WTC11 (cell line): ENCODE data around the gene RPL14. TPM values are rescaled to one million over a fixed set of nuclear protein-coding genes. Genes with fewer than 3 reads are reported as not detected.

Experiments
- ATAC-seq: fragments of 200-7000 bp; cut with Tn5 transposase; 2 replicates; pipeline ENCODE4 v1.10.0; 2021; ENCODE audit warnings: mild to moderate bottlenecking, moderate library complexity
- CTCF ChIA-PET: fragments of 300-600 bp; sonication (Branson Sonifier 250); formaldehyde crosslinking; loops from one replicate; lab custom pipeline; 2021; ENCODE audit warnings: antibody characterized with exemption; lab: Charles Lee
- POLR2A ChIA-PET: fragments of 350-600 bp; sonication (Branson Sonifier 250); formaldehyde crosslinking; loops from one replicate; lab custom pipeline; 2021; ENCODE audit warnings: antibody characterized with exemption; lab: Charles Lee
- DNase-seq: peaks from one replicate; pipeline ENCODE4 v3.0.0; 2021; ENCODE audit warnings: low spot score
- H3K27ac Mint-ChIP-seq: 2 replicates; pipeline ENCODE4 v1.8.0; 2021; ENCODE audit warnings: mixed read lengths
- H3K27me3 Mint-ChIP-seq: 2 replicates; pipeline ENCODE4 v1.8.0; 2021; ENCODE audit warnings: low read depth, mild to moderate bottlenecking, moderate library complexity, mixed read lengths
- H3K36me3 Mint-ChIP-seq: 2 replicates; pipeline ENCODE4 v1.8.0; 2021; ENCODE audit warnings: mixed read lengths
- H3K4me1 Mint-ChIP-seq: 2 replicates; pipeline ENCODE4 v1.8.0; 2022; ENCODE audit warnings: mixed read lengths
- H3K4me3 Mint-ChIP-seq: 2 replicates; pipeline ENCODE4 v1.8.0; 2021; ENCODE audit warnings: mild to moderate bottlenecking, moderate library complexity, mixed read lengths
- H3K9me3 Mint-ChIP-seq: 2 replicates; pipeline ENCODE4 v1.8.0; 2021; ENCODE audit warnings: mixed read lengths
- ATF1 ChIP-seq: sonication (generic); formaldehyde crosslinking; IDR thresholded peaks from 2 replicates; pipeline ENCODE4 v1.8.1; 2023; ENCODE audit warnings: mild to moderate bottlenecking, moderate library complexity, missing genetic modification reagents
- CDX4 ChIP-seq: fragments of 250-450 bp; sonication (Bioruptor Pico); IDR thresholded peaks from 2 replicates; pipeline ENCODE4 v1.9.0; 2021; ENCODE audit warnings: moderate library complexity, mild to moderate bottlenecking, inconsistent platforms, borderline replicate concordance
- EMX1 ChIP-seq: fragments of 250-450 bp; sonication (Bioruptor Pico); IDR thresholded peaks from 2 replicates; pipeline ENCODE4 v1.8.0; 2021; ENCODE audit warnings: mild to moderate bottlenecking
- FOXP1 ChIP-seq: sonication (generic); formaldehyde crosslinking; IDR thresholded peaks from 2 replicates; pipeline ENCODE4 v1.8.0; 2022; ENCODE audit warnings: missing genetic modification reagents, mild to moderate bottlenecking, moderate library complexity, borderline replicate concordance
- GRHL2 ChIP-seq: fragments of 250-450 bp; sonication (Bioruptor Pico); IDR thresholded peaks from 2 replicates; pipeline ENCODE4 v1.8.0; 2022; ENCODE audit warnings: mild to moderate bottlenecking, moderate library complexity; ENCODE audit not compliant: insufficient replicate concordance, severe bottlenecking
- IRF1 ChIP-seq: sonication (generic); formaldehyde crosslinking; IDR thresholded peaks from 2 replicates; pipeline ENCODE4 v1.8.0; 2023; ENCODE audit warnings: missing genetic modification reagents
- IRF2 ChIP-seq: sonication (generic); formaldehyde crosslinking; IDR thresholded peaks from 2 replicates; pipeline ENCODE4 v1.8.0; 2022; ENCODE audit warnings: low read depth, missing genetic modification reagents, borderline replicate concordance
- JUN ChIP-seq: sonication (generic); formaldehyde crosslinking; IDR thresholded peaks from 2 replicates; pipeline ENCODE4 v1.8.0; 2023; ENCODE audit warnings: mild to moderate bottlenecking, missing genetic modification reagents
- MLX ChIP-seq: sonication (generic); formaldehyde crosslinking; IDR thresholded peaks from 2 replicates; pipeline ENCODE4 v1.8.1; 2023; ENCODE audit warnings: mild to moderate bottlenecking, missing genetic modification reagents, moderate library complexity
- MXD4 ChIP-seq: fragments of 250-450 bp; sonication (Bioruptor Pico); IDR thresholded peaks from 2 replicates; pipeline ENCODE4 v1.8.0; 2021; ENCODE audit warnings: mild to moderate bottlenecking, moderate library complexity, borderline replicate concordance
- NFE2L1 ChIP-seq: sonication (generic); formaldehyde crosslinking; IDR thresholded peaks from 2 replicates; pipeline ENCODE4 v1.8.1; 2023; ENCODE audit warnings: missing genetic modification reagents
- NFYB ChIP-seq: sonication (generic); formaldehyde crosslinking; conservative IDR thresholded peaks from 2 replicates; pipeline ENCODE4 v1.8.0; 2022; ENCODE audit warnings: low read depth, missing genetic modification reagents
- RORB ChIP-seq: fragments of 250-450 bp; sonication (Bioruptor Pico); IDR thresholded peaks from 2 replicates; pipeline ENCODE4 v1.9.0; 2021; ENCODE audit warnings: mild to moderate bottlenecking
- SP1 ChIP-seq: sonication (generic); formaldehyde crosslinking; conservative IDR thresholded peaks from 2 replicates; pipeline ENCODE4 v1.8.1; 2022; ENCODE audit warnings: missing genetic modification reagents
- TP53 ChIP-seq: sonication (generic); formaldehyde crosslinking; IDR thresholded peaks from 2 replicates; pipeline ENCODE4 v1.8.1; 2023; ENCODE audit warnings: mild to moderate bottlenecking, missing genetic modification reagents
- ZNF121 ChIP-seq: sonication (generic); formaldehyde crosslinking; IDR thresholded peaks from 2 replicates; pipeline ENCODE4 v1.8.0; 2023; ENCODE audit warnings: missing genetic modification reagents
- ZSCAN18 ChIP-seq: fragments of 250-450 bp; sonication (Bioruptor Pico); IDR thresholded peaks from 2 replicates; pipeline ENCODE4 v2.1.2; 2022; ENCODE audit warnings: mild to moderate bottlenecking, moderate library complexity
- total RNA-seq: library from RNA; stranded (reverse); gene quantifications from 3 replicates; pipeline ENCODE4 v1.2.3, GENCODE V29; 2021
- TF ChIP-seq, protein P1 (sequence below): sonication (generic); formaldehyde crosslinking; IDR thresholded peaks from 2 replicates; pipeline ENCODE4 v1.8.1; 2022; ENCODE audit warnings: missing genetic modification reagents, borderline replicate concordance
- TF ChIP-seq, protein P2 (sequence below): sonication (generic); formaldehyde crosslinking; IDR thresholded peaks from 2 replicates; pipeline ENCODE4 v1.8.1; 2022; ENCODE audit warnings: low read depth, mild to moderate bottlenecking, moderate library complexity, missing genetic modification reagents, borderline replicate concordance
- TF ChIP-seq, protein P3 (sequence below): sonication (generic); formaldehyde crosslinking; IDR thresholded peaks from 2 replicates; pipeline ENCODE4 v1.8.1; 2023; ENCODE audit warnings: mild to moderate bottlenecking, moderate library complexity, missing genetic modification reagents
- TF ChIP-seq, protein P4 (sequence below): sonication (generic); formaldehyde crosslinking; IDR thresholded peaks from 2 replicates; pipeline ENCODE4 v1.8.1; 2023; ENCODE audit warnings: mild to moderate bottlenecking, missing genetic modification reagents, borderline replicate concordance

The RPL14 gene
- total RNA-seq, 1 experiment from 2014 or later: 2,816 TPM

- TF ChIP-seq IRF1 (CRISPR knock-in tag) (no peak), ATF1 (CRISPR knock-in tag) (no peak)
Measured at GRCh38 chr3:40477666-40478065, 20.5 kb downstream of the RPL14 start (continued).

DNA sequence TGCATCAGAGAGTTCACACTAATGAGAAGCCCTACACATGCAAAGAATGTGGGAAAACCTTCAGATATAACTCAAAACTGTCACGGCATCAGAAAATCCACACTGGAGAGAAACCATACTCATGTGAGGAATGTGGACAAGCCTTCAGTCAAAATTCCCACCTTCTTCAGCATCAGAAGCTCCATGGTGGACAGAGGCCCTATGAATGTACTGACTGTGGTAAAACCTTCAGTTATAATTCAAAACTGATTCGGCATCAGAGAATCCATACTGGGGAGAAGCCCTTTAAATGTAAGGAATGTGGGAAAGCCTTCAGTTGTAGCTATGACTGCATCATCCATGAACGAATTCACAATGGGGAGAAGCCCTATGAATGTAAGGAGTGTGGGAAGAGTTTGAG, 30.0 kb downstream of the RPL14 start:
- H3K4me1 Mint-ChIP-seq: no peaks in the 10 kb centered on the region
- ATAC-seq (no peak), DNase-seq (no peak)
- H3K27ac Mint-ChIP-seq: no peak overlapping the region
- TF ChIP-seq EMX1 (CRISPR knock-in tag) (no peak), FOXP1 (CRISPR knock-in tag) (no peak), NFE2L1 (CRISPR knock-in tag) (no peak), SP1 (CRISPR knock-in tag) (no peak), RORB (CRISPR knock-in tag) (no peak), GRHL2 (CRISPR knock-in tag) (no peak), ZNF121 (CRISPR knock-in tag) (no peak), MLX (no peak)
- TF ChIP-seq, protein P1, sequence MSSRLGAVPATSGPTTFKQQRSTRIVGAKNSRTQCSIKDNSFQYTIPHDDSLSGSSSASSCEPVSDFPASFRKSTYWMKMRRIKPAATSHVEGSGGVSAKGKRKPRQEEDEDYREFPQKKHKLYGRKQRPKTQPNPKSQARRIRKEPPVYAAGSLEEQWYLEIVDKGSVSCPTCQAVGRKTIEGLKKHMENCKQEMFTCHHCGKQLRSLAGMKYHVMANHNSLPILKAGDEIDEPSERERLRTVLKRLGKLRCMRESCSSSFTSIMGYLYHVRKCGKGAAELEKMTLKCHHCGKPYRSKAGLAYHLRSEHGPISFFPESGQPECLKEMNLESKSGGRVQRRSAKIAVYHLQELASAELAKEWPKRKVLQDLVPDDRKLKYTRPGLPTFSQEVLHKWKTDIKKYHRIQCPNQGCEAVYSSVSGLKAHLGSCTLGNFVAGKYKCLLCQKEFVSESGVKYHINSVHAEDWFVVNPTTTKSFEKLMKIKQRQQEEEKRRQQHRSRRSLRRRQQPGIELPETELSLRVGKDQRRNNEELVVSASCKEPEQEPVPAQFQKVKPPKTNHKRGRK (CRISPR knock-in tag): no peak
- ChIA-PET POLR2A (no interaction called here), CTCF (no interaction called here)
- H3K4me3 Mint-ChIP-seq: no peak overlapping the region
- peaks cover 24% of the 10 kb centered on the region for H3K9me3 Mint-ChIP-seq
- peaks cover 46% of the 10 kb centered on the region for H3K36me3 Mint-ChIP-seq
- no peaks in the 10 kb centered on the region; the same call in 1 of the 2 replicates for H3K27me3 Mint-ChIP-seq

DNA sequence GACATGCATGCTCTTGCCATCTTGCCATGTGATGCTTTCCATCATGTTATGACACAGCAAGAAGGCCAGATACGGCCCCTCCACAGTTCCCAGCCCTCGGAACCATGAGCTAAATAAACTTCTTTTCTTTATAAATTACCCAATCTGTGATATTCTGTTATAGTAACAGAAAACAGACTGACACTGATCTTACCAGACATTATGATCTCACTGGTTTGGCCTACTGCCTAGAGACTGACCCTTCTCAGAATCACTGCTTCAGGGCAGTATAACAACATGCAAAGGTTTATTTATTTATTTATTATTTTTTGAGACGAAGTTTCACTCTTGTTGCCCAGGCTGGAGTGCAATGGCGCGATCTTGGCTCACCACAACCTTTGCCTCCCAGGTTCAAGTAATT, 33.8 kb downstream of the RPL14 start:
- Mint-ChIP-seq H3K27me3 (no peaks in the 10 kb centered on the region; the same call in 1 of the 2 replicates), H3K36me3 (peaks cover 33% of the 10 kb centered on the region), H3K4me3 (no peak overlapping the region), H3K4me1 (peaks cover 5% of the 10 kb centered on the region; the same call in 1 of the 2 replicates), H3K27ac (no peak overlapping the region), H3K9me3 (peaks cover 23% of the 10 kb centered on the region)
- TF ChIP-seq GRHL2 (CRISPR knock-in tag): no peak
- TF ChIP-seq MXD4 (CRISPR knock-in tag): no peak
- no peak for TF ChIP-seq IRF2 (CRISPR knock-in tag)
- TF ChIP-seq TP53 (CRISPR knock-in tag): no peak
- TF ChIP-seq NFYB (CRISPR knock-in tag): no peak
- no peak for TF ChIP-seq JUN
- TF ChIP-seq, protein P2, sequence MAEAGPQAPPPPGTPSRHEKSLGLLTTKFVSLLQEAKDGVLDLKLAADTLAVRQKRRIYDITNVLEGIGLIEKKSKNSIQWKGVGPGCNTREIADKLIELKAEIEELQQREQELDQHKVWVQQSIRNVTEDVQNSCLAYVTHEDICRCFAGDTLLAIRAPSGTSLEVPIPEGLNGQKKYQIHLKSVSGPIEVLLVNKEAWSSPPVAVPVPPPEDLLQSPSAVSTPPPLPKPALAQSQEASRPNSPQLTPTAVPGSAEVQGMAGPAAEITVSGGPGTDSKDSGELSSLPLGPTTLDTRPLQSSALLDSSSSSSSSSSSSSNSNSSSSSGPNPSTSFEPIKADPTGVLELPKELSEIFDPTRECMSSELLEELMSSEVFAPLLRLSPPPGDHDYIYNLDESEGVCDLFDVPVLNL (CRISPR knock-in tag): no peak
- TF ChIP-seq, protein P3, sequence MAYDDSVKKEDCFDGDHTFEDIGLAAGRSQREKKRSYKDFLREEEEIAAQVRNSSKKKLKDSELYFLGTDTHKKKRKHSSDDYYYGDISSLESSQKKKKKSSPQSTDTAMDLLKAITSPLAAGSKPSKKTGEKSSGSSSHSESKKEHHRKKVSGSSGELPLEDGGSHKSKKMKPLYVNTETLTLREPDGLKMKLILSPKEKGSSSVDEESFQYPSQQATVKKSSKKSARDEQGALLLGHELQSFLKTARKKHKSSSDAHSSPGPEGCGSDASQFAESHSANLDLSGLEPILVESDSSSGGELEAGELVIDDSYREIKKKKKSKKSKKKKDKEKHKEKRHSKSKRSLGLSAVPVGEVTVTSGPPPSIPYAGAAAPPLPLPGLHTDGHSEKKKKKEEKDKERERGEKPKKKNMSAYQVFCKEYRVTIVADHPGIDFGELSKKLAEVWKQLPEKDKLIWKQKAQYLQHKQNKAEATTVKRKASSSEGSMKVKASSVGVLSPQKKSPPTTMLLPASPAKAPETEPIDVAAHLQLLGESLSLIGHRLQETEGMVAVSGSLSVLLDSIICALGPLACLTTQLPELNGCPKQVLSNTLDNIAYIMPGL (CRISPR knock-in tag): no peak
- TF ChIP-seq, protein P4, sequence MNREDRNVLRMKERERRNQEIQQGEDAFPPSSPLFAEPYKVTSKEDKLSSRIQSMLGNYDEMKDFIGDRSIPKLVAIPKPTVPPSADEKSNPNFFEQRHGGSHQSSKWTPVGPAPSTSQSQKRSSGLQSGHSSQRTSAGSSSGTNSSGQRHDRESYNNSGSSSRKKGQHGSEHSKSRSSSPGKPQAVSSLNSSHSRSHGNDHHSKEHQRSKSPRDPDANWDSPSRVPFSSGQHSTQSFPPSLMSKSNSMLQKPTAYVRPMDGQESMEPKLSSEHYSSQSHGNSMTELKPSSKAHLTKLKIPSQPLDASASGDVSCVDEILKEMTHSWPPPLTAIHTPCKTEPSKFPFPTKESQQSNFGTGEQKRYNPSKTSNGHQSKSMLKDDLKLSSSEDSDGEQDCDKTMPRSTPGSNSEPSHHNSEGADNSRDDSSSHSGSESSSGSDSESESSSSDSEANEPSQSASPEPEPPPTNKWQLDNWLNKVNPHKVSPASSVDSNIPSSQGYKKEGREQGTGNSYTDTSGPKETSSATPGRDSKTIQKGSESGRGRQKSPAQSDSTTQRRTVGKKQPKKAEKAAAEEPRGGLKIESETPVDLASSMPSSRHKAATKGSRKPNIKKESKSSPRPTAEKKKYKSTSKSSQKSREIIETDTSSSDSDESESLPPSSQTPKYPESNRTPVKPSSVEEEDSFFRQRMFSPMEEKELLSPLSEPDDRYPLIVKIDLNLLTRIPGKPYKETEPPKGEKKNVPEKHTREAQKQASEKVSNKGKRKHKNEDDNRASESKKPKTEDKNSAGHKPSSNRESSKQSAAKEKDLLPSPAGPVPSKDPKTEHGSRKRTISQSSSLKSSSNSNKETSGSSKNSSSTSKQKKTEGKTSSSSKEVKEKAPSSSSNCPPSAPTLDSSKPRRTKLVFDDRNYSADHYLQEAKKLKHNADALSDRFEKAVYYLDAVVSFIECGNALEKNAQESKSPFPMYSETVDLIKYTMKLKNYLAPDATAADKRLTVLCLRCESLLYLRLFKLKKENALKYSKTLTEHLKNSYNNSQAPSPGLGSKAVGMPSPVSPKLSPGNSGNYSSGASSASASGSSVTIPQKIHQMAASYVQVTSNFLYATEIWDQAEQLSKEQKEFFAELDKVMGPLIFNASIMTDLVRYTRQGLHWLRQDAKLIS (CRISPR knock-in tag): no peak
- no peak for TF ChIP-seq ZSCAN18 (CRISPR knock-in tag)
- no peak for TF ChIP-seq CDX4 (CRISPR knock-in tag)
- TF ChIP-seq MLX: no peak
- DNase-seq: no peak
- CTCF ChIA-PET: no interaction called here
- POLR2A ChIA-PET: no interaction called here
- ATAC-seq: no peak
